GM15510 (cell line): Measurements from ENCODE around the gene STAU1.

ENCODE experiments used
- POLR2A ChIP-seq: IDR thresholded peaks from 3 replicates; pipeline ENCODE4 v1.6.1; 2011; ENCODE audit warnings: borderline replicate concordance; ENCODE audit not compliant: insufficient read length; ENCODE audit errors: extremely low read depth

STAU1 gene

GRCh38 chr20:49210757-49211110, 22.6 kb upstream of the STAU1 start:
- no peak for TF ChIP-seq POLR2A

GRCh38 chr20:49210101-49210756, 22.1 kb upstream of the STAU1 start:
- TF ChIP-seq POLR2A, result no peak

- TF ChIP-seq POLR2A, result no peak
Observed at GRCh38 chr20:49207076-49207475, 18.9 kb upstream of the STAU1 start.

- TF ChIP-seq POLR2A, result no peak
Observed at GRCh38 chr20:49203746-49204145, 15.6 kb upstream of the STAU1 start.

GRCh38 chr20:49203011-49203410, 14.9 kb upstream of the STAU1 start:
- no peak for TF ChIP-seq POLR2A

GRCh38 chr20:49199729-49200293, 11.7 kb upstream of the STAU1 start:
- TF ChIP-seq POLR2A, result no peak

- TF ChIP-seq POLR2A, result no peak
Observed at GRCh38 chr20:49187330-49187850, 744 bp downstream of the STAU1 start.

- TF ChIP-seq POLR2A, result no peak
Observed at GRCh38 chr20:49186535-49187329, 1.4 kb downstream of the STAU1 start.

- TF ChIP-seq POLR2A, result no peak
Observed at GRCh38 chr20:49185071-49185761, 2.9 kb downstream of the STAU1 start.

GRCh38 chr20:49184691-49185070, 3.5 kb downstream of the STAU1 start:
- TF ChIP-seq POLR2A, result no peak

GRCh38 chr20:49183444-49183843, 4.7 kb downstream of the STAU1 start:
- no peak for TF ChIP-seq POLR2A

- TF ChIP-seq POLR2A, result no peak
Observed at GRCh38 chr20:49181265-49181877, 6.8 kb downstream of the STAU1 start.

GRCh38 chr20:49179368-49180277, 8.5 kb downstream of the STAU1 start:
- no peak for TF ChIP-seq POLR2A

GRCh38 chr20:49174183-49174582, 14.0 kb downstream of the STAU1 start:
- TF ChIP-seq POLR2A, result no peak
